GM18861 (cell line): Measurements from ENCODE around the gene LMLN.
A peak's percentile ranks its signal among the peaks of the same experiment; 100 is the strongest.
"Not testable (repeated sequence)": the region's sequence is repeated elsewhere in the genome, so short reads cannot be mapped to it uniquely, and the experiment has no call there.

ENCODE experiments used
- ATAC-seq: cut with Tn5 transposase; IDR thresholded peaks from one replicate; pipeline ENCODE4 v1.9.1; 2021; ENCODE audit not compliant: unreplicated experiment

LMLN gene

GRCh38 chr3:198071602-198072287, 111.7 kb downstream of the LMLN start:
- peak; percentile 100 for ATAC-seq

DNA sequence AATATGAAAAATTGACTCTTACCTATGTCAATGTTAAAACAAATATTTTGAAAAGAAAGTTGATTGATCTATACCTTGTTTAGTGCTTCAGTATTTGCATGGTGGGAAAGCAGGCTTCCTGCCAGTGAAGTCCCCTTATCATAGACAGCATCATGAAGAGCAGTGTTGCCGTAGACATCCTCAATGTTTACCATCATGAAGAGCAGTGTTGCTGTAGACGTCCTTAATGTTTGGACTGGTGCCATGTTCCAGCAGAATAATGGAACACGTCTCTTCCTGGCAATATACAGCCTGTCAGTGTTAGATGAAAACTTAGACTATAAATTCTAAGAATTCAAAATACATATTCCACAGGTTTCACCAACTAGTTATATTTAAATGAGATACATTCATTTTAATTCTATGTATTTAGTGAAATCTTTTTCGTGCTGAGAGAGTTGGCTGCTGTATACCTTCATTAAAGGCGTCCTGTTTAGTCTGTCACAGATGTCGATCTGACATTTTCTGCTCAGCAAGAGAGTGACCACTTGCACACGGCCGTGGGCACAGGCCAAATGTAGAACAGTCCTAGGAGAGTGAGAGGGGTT, 116.8 kb downstream of the LMLN start:
- no peak for ATAC-seq

DNA sequence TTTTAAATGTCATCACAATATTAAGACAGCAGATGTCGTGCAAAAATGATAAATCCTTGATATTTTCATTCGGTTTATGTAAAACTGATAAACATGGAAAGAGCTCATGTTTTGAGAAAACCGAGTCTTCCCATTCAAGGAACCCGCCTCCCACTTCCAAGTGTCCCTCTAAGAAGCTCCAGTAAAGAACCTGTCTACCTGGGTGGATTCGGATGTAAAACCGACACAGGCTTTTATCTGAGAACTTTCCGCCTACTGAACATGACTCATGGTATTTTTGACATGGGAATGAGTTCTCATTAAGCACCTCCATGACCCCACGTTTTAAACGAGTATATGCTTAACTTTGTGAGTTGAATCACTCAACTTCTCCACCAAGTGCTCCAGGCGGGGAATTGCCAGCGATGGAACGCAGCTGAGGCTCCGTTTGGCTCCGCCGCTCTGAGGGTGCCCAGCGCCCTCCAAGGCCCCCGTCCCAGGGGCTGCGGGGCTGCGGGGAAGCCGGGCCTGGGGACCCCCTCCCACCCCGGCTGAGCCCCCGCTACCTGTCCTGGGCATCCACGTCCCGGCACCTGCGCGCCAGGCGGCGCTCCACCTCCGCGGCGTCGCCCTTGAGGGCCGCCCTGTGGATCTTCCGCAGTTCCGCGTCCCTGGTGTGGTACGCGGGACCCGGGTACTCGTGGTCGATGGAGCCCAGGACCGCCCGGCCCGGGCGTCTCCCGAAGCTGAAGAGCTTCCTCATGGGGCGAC, 119.9 kb downstream of the LMLN start:
- ATAC-seq: no peak

GRCh38 chr3:198080521-198081384, 120.7 kb downstream of the LMLN start:
- ATAC-seq: peak; percentile 62

DNA sequence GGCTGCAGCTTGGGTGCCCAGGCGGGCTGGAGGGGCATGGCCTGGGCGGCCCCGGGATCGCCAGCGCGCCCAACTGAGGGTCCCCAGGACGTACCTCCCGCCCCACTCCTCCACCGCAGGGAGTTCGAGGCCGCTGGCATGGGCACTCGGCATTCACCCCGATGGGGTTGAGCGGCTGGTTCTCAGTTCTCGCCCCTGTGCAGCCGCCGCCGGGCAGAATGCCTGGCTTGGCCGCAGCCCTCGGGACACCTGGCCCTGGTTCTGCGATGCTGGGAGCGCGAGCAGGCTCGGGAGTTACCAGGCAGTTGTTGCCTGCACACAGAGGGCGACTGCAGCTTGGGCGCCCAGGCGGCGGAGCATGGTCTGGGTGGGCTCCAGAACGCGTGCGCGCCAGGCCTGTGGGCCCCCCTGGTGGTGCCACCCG, 121.4 kb downstream of the LMLN start:
- no peak for ATAC-seq

GRCh38 chr3:198082226-198082625, 122.2 kb downstream of the LMLN start:
- ATAC-seq: not testable (repeated sequence)

DNA sequence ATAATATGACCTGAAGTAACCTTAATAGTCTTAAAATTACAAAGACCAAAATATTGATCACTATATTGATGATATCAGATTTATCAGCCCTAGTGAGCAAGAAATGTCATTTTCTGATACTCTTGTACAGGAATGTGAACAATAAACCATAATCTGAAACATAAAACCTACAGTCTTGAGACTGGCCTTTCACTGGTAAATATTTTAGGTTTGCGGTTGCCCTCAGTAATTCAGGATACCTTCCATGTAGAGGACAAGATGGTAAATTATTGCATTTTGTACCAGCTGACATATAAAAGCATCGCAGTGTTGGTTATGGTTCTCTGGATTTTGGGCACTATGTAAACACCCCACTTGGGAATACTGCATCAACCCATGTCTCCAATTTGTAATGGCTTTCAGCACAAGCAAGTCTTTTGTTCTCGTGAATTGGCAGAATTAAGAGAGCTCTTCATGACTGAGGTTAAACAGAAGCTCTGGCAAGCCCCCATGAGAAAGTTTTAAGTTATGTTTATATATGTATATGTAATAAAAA, 128.5 kb downstream of the LMLN start:
- ATAC-seq: no peak

DNA sequence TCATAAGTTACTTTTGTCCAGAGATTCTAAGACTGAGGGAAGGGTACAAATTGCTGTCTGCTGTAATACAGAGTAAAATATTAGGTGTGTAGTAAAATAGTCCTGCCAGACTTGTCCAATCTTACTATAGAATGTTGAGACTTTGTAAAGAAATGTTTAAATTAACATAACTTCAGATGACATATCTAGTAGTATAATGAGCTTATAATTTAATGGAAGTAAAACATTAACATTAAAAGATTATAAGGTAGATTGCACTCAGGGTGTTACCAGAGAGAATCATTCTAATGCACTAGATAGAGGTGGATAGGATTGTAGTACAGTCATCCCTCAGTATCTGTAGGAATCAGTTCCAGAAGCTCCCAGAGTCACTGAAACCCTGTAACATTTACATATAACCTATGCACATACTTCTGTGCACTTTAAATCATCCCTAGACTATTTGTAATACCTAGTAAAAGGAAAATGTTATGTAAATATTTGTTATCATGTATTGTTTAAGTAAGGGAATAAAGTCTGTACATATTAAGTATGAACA, 130.8 kb downstream of the LMLN start:
- ATAC-seq: no peak

- no peak for ATAC-seq
Measured at GRCh38 chr3:198092276-198092675, 132.3 kb downstream of the LMLN start.

- ATAC-seq: no peak
Measured at GRCh38 chr3:198093112-198093679, 133.2 kb downstream of the LMLN start.
